ENCODE measurements around the gene HOXB5. TPM values are rescaled to one million over a fixed set of nuclear protein-coding genes. Genes with fewer than 3 reads are reported as not detected.

Gene HOXB5
- 1.5 to 2.9 TPM (median 2.5 TPM) in 5 replicates for total RNA-seq (2022; extraction: Qiagen RNA extraction; ENCODE audit: low read depth)

DNA sequence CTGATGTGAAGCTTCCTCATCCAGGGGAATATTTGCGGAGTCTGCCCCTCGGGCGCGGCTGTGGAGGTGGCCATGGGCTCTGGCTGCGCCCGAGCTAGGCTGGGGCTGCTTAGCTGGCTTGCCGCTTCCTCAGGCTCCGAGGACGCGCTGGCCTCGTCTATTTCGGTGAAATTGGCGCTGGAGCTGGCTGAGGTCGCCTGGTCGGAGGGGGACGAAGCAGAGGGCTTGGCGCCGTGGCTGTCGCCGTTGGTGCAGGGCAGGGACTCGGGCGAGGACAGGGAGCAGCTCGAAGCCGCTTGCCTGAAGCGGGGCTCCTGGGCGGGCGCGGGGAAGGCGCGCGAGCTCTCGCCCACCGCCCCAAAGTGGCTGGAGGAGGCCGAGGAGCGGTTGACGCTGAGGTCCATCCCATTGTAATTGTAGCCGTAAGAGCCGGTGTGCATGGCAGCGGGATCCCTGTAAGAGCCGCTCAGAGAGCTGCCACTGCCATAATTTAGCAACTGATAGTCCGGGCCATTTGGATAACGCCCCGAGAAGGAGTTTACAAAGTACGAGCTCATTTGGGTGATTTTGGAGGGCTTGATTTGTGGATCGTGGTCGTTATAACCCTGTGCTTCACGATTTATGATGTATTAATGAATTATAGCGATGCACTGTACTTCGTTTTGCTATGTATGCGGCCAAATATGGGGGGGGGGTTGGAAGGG lies at the start of gene HOXB5:
Gene HOXB5 (minus strand): TSS at position 654 of the 704 bp plus-strand sequence. CDS start 97 bp downstream, at position 557.

DNA sequence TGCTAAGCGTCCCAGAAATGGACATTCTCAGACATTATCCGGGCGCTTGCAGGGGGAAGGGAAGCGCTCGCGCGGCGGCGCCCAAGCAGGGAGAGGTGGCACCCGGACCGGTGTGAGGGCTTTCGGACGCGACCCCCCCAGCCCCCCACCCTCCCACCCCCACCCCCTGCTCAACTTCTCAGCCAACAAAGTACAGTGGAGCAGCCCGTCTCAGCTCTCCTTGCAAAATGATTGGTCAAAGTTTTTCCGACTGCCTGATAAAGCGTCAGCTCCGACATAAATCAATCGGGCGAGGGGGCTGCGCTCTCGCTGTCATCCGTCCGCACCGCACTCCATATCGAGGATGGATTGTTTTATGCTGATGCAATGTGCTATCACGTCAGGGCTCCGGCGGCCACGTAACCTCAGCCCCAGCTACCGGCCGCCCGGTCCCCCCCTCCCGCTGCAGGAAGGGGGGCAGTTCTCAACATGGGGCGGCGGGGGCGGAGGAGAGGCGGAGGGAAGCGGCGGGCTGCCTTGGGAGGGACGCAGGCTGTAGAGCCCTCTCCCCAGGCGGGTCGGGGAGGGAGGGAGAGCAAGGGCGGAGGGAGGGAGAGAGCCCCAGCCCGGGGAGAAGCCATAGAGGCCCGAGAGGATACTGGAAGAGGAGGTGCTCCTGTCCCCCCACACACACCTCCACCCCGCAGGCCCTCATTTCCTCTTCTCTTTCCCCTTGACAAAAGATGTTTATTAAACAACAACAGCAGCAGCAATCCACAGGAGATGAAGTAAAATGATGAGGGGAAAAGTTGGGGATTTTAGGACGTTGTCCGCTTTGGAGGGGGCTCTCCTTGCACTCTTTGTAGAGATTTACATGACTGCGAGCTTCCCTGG lies 32.9 kb upstream of the HOXB5 start, which contains the start of gene HOXB9:
Gene HOXB9 (minus strand): TSS at position 114 of the 873 bp plus-strand sequence. CDS start 89 bp downstream, at position 25.

GRCh38 chr17:48615047-48615962 lies 21.7 kb upstream of the HOXB5 start, which contains the start of gene HOXB8:
HOXB8 (minus strand) TSS chr17:48615292; CDS start chr17:48614704, 588 bp downstream.

DNA sequence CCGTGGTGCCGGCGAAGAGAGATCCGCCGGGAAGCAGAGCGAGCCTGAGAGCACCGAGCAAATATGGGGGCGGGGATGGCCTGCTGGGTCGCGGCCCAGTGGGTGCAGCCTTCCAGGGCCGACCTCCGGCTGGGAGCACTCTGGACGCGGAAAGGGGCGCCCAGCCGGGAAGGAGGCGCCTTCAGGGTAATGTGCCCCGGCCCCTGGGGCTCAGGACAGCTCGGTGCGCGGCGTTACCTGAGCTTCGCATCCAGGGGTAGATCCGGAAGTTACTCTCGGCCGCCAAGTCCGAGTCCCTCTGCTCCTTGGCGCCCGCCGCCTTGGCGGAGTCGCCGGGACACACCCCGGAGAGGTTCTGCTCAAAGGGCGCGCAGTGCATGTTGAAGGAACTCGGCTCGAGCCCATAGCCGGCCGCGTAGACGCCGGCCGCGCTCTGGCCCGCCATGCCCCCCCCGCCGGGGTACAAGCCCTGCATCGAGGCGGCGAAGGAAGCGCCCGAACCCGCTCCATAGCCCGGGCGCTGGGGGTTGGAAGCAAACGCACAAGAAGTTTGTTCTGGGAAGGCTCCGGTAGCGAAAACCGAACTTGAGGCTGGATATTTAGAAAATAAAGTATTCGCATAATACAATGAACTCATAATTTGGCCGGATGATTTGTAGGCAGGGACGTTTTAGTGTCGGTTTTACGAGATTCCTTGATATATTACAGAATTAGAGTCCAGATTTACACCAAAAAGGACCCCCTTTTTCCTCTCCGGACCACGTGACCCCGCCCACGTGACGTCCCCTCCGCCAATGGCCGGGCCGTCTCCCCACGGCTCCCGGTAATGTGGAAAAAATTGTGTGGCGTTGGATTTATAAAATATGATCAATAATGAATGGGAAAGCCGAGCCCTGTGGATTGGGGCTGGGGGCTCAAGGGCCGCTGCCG lies 17.0 kb upstream of the HOXB5 start, which contains the start of gene HOXB7:
Gene HOXB7 (minus strand): TSS at position 736 of the 930 bp plus-strand sequence. CDS start 99 bp downstream, at position 637.

DNA sequence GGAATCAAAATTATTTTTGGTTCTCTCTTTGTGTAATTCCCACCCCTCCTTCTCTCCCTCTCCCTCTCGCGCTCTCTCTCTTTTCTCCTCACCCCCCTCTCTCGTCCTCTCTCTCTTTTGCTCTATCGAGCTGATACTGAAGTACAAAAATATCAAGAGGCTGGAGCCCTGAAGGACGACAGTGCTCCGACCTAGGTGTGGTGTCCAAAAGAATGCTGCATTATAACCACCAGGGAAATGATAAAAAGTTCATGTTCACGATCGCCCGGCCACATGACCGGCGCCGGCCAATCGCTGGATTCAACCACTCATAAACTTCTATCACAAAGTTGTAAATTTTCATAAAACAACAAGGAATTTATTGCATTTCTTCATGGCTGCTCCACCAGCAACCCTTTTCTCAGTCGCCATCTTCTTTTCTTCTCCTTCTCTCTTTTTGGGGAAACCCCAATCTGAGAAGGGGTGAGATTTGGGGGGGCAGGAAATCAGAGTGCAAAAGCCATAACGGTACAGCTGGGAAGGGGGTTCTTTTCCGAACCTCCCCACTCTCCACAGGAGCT lies 11.3 kb upstream of the HOXB5 start, which contains the start of gene HOXB6:
Gene HOXB6 (minus strand): TSS at position 217 of the 560 bp plus-strand sequence. CDS start 6,836 bp downstream, outside the sequence.

DNA sequence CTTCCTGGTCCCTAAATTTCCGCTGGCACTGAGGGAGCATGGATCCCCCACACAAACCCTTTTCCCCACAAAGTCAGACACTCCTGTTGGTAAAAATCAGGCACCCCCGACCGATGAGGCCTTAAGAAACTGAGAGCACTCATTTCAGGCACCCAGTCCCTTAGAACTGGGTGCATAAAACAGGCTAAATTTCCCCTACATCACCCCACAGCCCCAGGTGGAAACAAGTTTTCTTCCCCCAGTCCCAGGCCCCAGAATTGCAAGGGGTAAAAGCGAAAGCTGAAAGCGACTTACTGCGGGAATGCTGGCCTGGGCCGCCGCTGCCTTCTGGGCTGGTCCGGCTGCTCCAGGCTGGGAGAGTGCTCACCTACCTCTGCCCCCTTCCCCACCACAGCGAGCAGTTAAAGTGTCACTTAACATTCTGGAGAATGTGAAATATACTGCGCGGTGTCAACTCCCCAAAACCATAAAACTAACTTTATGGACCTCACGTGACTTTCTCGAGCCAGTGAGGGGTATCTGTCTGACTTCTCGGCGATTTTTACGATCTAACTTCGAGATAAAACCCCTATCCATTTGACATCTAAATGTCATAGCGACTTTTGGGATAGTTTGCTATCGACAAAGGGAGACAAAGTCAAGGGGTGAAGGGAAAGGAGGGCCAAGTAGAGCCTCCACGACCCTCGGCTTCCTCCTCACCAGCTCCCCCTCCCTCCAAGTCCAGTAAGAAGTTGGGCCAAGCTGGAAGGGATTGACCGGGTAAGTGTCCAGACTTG lies 3.6 kb downstream of the HOXB5 start, which contains the start of gene HOXB3:
Gene HOXB3 (minus strand): TSS at position 411 of the 776 bp plus-strand sequence. CDS start 37,767 bp downstream, outside the sequence.

DNA sequence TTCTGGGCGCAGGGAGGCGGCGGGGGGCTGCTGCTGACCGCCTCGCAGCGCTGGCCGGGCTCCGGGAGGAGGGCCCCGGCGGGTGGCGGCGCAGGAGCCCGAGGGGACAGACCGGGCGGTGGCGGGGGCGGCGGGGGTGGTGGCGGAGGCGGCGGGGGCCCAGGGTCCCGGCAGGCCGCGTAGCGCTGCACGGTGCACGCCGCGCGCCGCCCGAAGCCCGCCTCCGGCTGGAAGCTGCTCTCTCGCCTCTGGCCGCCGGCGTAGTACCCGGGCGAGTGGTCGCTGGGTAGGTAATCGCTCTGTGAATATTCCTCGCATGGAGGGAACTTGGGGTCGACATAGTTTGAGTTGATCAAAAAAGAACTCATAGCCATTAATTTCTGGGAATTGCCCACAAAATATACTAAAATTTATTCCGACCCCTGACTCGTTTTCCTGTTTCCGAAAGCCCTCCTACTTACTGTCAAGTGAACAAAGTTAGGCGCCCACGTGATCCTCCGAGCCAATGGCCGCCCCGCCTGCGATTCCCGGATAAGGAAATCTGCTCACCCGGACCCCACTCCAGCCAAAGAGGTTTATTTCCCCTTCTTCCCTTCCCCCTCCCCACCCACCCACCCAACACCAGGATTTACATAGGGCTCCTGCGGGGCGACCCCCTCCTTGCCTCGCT lies 15.5 kb downstream of the HOXB5 start, which contains the start of gene HOXB4:
Gene HOXB4 (minus strand): TSS at position 405 of the 670 bp plus-strand sequence. CDS start 31 bp downstream, at position 374.

GRCh38 chr17:48545022-48545375 lies 48.6 kb downstream of the HOXB5 start, which contains the start of gene HOXB2:
HOXB2 (minus strand) TSS chr17:48545109; CDS start chr17:48544911, 198 bp downstream.

Other genes with a start within 250 kb of the HOXB5 start
- 0.08 TPM in 1 of 5 replicates, not detected in the others for gene SKAP1, start 163.6 kb downstream of the HOXB5 start, total RNA-seq (2022; extraction: Qiagen RNA extraction; ENCODE audit: low read depth)
- gene HOXB1, start 62.8 kb downstream of the HOXB5 start, total RNA-seq (2022; extraction: Qiagen RNA extraction; ENCODE audit: low read depth): not detected in 5 replicates
- 0.43 to 1.1 TPM (median 0.53 TPM) in 5 replicates for gene HOXB2, start 48.7 kb downstream of the HOXB5 start, total RNA-seq (2022; extraction: Qiagen RNA extraction; ENCODE audit: low read depth)
- 0.09 to 0.15 TPM (median 0.12 TPM) in 3 of 5 replicates, not detected in the others for gene HOXB4, start 15.4 kb downstream of the HOXB5 start, total RNA-seq (2022; extraction: Qiagen RNA extraction; ENCODE audit: low read depth)
- 3.9 to 6.7 TPM (median 4.8 TPM) in 5 replicates for gene HOXB3, start 3.5 kb downstream of the HOXB5 start, total RNA-seq (2022; extraction: Qiagen RNA extraction; ENCODE audit: low read depth)
- 4.0 to 6.9 TPM (median 5.4 TPM) in 5 replicates for gene HOXB6, start 11.2 kb upstream of the HOXB5 start, total RNA-seq (2022; extraction: Qiagen RNA extraction; ENCODE audit: low read depth)
- gene HOXB7, start 17.2 kb upstream of the HOXB5 start, total RNA-seq (2022; extraction: Qiagen RNA extraction; ENCODE audit: low read depth): 31.1 to 41.0 TPM (median 33.2 TPM) in 5 replicates
- gene HOXB8, start 21.5 kb upstream of the HOXB5 start, total RNA-seq (2022; extraction: Qiagen RNA extraction; ENCODE audit: low read depth): 7.8 to 12.5 TPM (median 10.2 TPM) in 5 replicates
- gene HOXB9, start 32.6 kb upstream of the HOXB5 start, total RNA-seq (2022; extraction: Qiagen RNA extraction; ENCODE audit: low read depth): 7.5 to 8.8 TPM (median 8.6 TPM) in 5 replicates
- gene PRAC1, start 128.7 kb upstream of the HOXB5 start, total RNA-seq (2022; extraction: Qiagen RNA extraction; ENCODE audit: low read depth): not detected in 5 replicates
- gene PRAC2, start 129.4 kb upstream of the HOXB5 start, total RNA-seq (2022; extraction: Qiagen RNA extraction; ENCODE audit: low read depth): not detected in 5 replicates
- 1.6 to 2.4 TPM (median 2.2 TPM) in 5 replicates for gene HOXB13, start 135.0 kb upstream of the HOXB5 start, total RNA-seq (2022; extraction: Qiagen RNA extraction; ENCODE audit: low read depth)
- 0.48 to 0.97 TPM (median 0.71 TPM) in 5 replicates for gene TTLL6, start 223.4 kb upstream of the HOXB5 start, total RNA-seq (2022; extraction: Qiagen RNA extraction; ENCODE audit: low read depth)
- 65.4 to 93.9 TPM (median 72.0 TPM) in 5 replicates for gene CALCOCO2, start 237.3 kb upstream of the HOXB5 start, total RNA-seq (2022; extraction: Qiagen RNA extraction; ENCODE audit: low read depth)